HEK293T (cell line): Measurements from ENCODE around the gene NHEJ1.
"Not testable (repeated sequence)": the region's sequence is repeated elsewhere in the genome, so short reads cannot be mapped to it uniquely, and the experiment has no call there.

ENCODE experiments used
- CTCF ChIA-PET: fragments of 350-600 bp; formaldehyde crosslinking; extraction: SDS; loops from one replicate; lab custom pipeline; 2021; ENCODE audit warnings: antibody characterized with exemption, inconsistent platforms; lab: Yijun Ruan, JAX
- POLR2A ChIA-PET: fragments of 350-600 bp; formaldehyde crosslinking; extraction: SDS; loops from one replicate; lab custom pipeline; 2020; ENCODE audit warnings: antibody characterized with exemption, inconsistent platforms; lab: Yijun Ruan, JAX
- DNase-seq: peaks from one replicate; pipeline ENCODE4 v3.0.0; 2012; ENCODE audit warnings: mixed read lengths; ENCODE audit errors: extremely low spot score
- ARNT ChIP-seq: fragments of 450-650 bp; IDR thresholded peaks from 2 replicates; pipeline ENCODE4 v1.6.1; 2017; ENCODE audit warnings: mild to moderate bottlenecking
- BHLHE40 ChIP-seq: fragments of 450-650 bp; IDR thresholded peaks from 2 replicates; pipeline ENCODE4 v1.6.1; 2016; ENCODE audit warnings: mild to moderate bottlenecking, moderate library complexity, borderline replicate concordance
- CTBP1 ChIP-seq: fragments of 450-650 bp; IDR thresholded peaks from 2 replicates; pipeline ENCODE4 v1.6.1; 2016; ENCODE audit warnings: borderline replicate concordance
- ELF4 ChIP-seq: fragments of 450-650 bp; IDR thresholded peaks from 2 replicates; pipeline ENCODE4 v1.6.1; 2017; ENCODE audit warnings: antibody characterized with exemption
- FOXA1 ChIP-seq: fragments of 450-650 bp; IDR thresholded peaks from 2 replicates; pipeline ENCODE4 v1.6.1; 2016; ENCODE audit warnings: mild to moderate bottlenecking
- FOXK2 ChIP-seq: fragments of 450-650 bp; IDR thresholded peaks from 2 replicates; pipeline ENCODE4 v1.6.1; 2016; ENCODE audit warnings: mild to moderate bottlenecking
- FOXM1 ChIP-seq: fragments of 450-650 bp; IDR thresholded peaks from 2 replicates; pipeline ENCODE4 v1.6.1; 2017; ENCODE audit warnings: mild to moderate bottlenecking, borderline replicate concordance
- HDGF ChIP-seq: fragments of 450-650 bp; IDR thresholded peaks from 2 replicates; pipeline ENCODE4 v1.6.1; 2017; ENCODE audit warnings: antibody characterized with exemption, borderline replicate concordance
- L3MBTL2 ChIP-seq: fragments of 450-650 bp; conservative IDR thresholded peaks from 2 replicates; pipeline ENCODE4 v1.6.1; 2016; ENCODE audit warnings: mild to moderate bottlenecking
- LEF1 ChIP-seq: fragments of 450-650 bp; IDR thresholded peaks from 2 replicates; pipeline ENCODE4 v1.6.1; 2017; ENCODE audit warnings: mild to moderate bottlenecking, borderline replicate concordance
- NFRKB ChIP-seq: fragments of 450-650 bp; IDR thresholded peaks from 2 replicates; pipeline ENCODE4 v1.6.1; 2016; ENCODE audit warnings: mild to moderate bottlenecking, moderate library complexity
- PKNOX1 ChIP-seq: fragments of 450-650 bp; IDR thresholded peaks from 2 replicates; pipeline ENCODE4 v1.6.1; 2016
- SP1 ChIP-seq: fragments of 450-650 bp; IDR thresholded peaks from 2 replicates; pipeline ENCODE4 v1.6.1; 2017
- SUZ12 ChIP-seq: fragments of 450-650 bp; IDR thresholded peaks from 2 replicates; pipeline ENCODE4 v1.6.1; 2016; ENCODE audit warnings: mild to moderate bottlenecking
- TARDBP ChIP-seq: fragments of 450-650 bp; IDR thresholded peaks from 2 replicates; pipeline ENCODE4 v1.6.1; 2016
- ZNF384 ChIP-seq: fragments of 450-650 bp; IDR thresholded peaks from 2 replicates; pipeline ENCODE4 v1.6.1; 2016

Gene NHEJ1

GRCh38 chr2:219205981-219206327, 45.3 kb upstream of the NHEJ1 start:
- ChIA-PET CTCF (interaction anchor here (1.0 kb wide), 1 partner anchor 89 kb away, joined by 3 read pairs; no protein-coding TSS in a partner anchor), POLR2A (interaction anchor here (0.7 to 2.4 kb wide), 11 partner anchors 9 to 89 kb away, joined by 3 to 25 read pairs (median 4); partner anchors contain the start of genes ABCB6, CNPPD1, GLB1L and STK16)
- no peak for DNase-seq
- TF ChIP-seq PKNOX1 (no peak), CTBP1 (no peak), HDGF (no peak), ELF4 (no peak), ARNT (no peak), FOXK2 (no peak), FOXM1 (no peak), NFRKB (no peak), BHLHE40 (no peak), LEF1 (no peak), ZNF384 (no peak), SP1 (no peak), TARDBP (no peak), FOXA1 (no peak)

GRCh38 chr2:219205165-219205538, 44.5 kb upstream of the NHEJ1 start:
- DNase-seq, result no peak
- CTCF ChIA-PET, result no interaction called here
- TF ChIP-seq ZNF384 (no peak), ELF4 (no peak), LEF1 (no peak), SP1 (no peak), BHLHE40 (no peak), CTBP1 (no peak), TARDBP (no peak), FOXK2 (no peak), NFRKB (no peak), HDGF (no peak)
- POLR2A ChIA-PET, result interaction anchor here (2.4 kb wide), 1 partner anchor 29 kb away, joined by 25 read pairs; the partner anchor contains the start of gene CNPPD1

- DNase-seq, result no peak
- CTCF ChIA-PET, result no interaction called here
- TF ChIP-seq SP1, result no peak
- no peak for TF ChIP-seq LEF1
- no peak for TF ChIP-seq NFRKB
- TF ChIP-seq L3MBTL2, result no peak
- TF ChIP-seq TARDBP, result no peak
- TF ChIP-seq PKNOX1, result no peak
- no peak for TF ChIP-seq CTBP1
- TF ChIP-seq FOXK2, result no peak
- TF ChIP-seq ARNT, result no peak
- TF ChIP-seq SUZ12, result no peak
- POLR2A ChIA-PET, result no interaction called here
These were observed 44.0 kb upstream of the NHEJ1 start for GRCh38 chr2:219204425-219205164.

GRCh38 chr2:219201331-219201730, 40.7 kb upstream of the NHEJ1 start:
- POLR2A ChIA-PET, CTCF ChIA-PET, DNase-seq: not testable (repeated sequence)

- ChIA-PET CTCF (interaction anchor here (0.6 kb wide), 1 partner anchor 141 kb away, joined by 3 read pairs; no protein-coding TSS in a partner anchor), POLR2A (interaction anchor here (1.2 to 1.3 kb wide), 2 partner anchors 24 to 94 kb away, joined by 4 read pairs; partner anchors contain the start of gene CNPPD1)
- not testable (repeated sequence) for DNase-seq
- peak; percentile 81; the same call in 1 of the 2 replicates for TF ChIP-seq LEF1
- TF ChIP-seq ELF4, result peak; percentile 50; the same call in 1 of the 2 replicates
- TF ChIP-seq PKNOX1, result peak; percentile 81
- peak; percentile 83 for TF ChIP-seq L3MBTL2
These were observed 40.1 kb upstream of the NHEJ1 start for GRCh38 chr2:219200502-219201326.

- TF ChIP-seq SP1 (no peak), FOXA1 (no peak), FOXM1 (no peak), PKNOX1 (no peak), HDGF (no peak), ELF4 (no peak), FOXK2 (no peak), SUZ12 (no peak), LEF1 (no peak), BHLHE40 (no peak), L3MBTL2 (no peak), CTBP1 (no peak)
- ChIA-PET POLR2A (interaction anchor here (1.2 to 1.3 kb wide), 2 partner anchors 23 to 95 kb away, joined by 4 read pairs; partner anchors contain the start of gene CNPPD1), CTCF (no interaction called here)
- no peak for DNase-seq
These were observed 39.0 kb upstream of the NHEJ1 start for GRCh38 chr2:219199470-219200211.
